Measurements from ENCODE around the gene UBAP1L.

DNA sequence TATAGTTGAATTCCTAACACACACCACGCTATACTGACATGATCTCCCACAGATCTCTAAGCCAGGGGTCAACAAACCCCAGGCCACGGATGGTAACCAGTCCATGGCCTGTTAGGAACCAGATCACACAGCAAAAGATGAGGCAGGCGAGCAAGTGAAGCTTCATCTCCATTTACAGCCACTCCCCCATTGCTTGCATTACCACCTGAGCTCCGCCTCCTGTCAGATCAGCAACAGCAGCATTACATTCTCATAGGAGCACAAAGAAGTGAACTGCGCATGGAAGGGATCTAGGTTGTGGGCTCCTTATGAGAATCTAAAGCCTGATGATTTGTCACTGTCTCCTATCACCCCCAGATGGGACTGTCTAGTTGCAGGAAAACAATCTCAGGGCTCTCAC is 15.9 kb upstream of the UBAP1L start:
- TF ChIP-seq CTCF (IDR thresholded peaks at IDR 0.05) (no peak), POLR2A (IDR thresholded peaks at IDR 0.05) (no peak)

Data from Peyer's patch (tissue), 4 donors.